ENCODE results near the gene KIF3B.

Gene KIF3B

DNA sequence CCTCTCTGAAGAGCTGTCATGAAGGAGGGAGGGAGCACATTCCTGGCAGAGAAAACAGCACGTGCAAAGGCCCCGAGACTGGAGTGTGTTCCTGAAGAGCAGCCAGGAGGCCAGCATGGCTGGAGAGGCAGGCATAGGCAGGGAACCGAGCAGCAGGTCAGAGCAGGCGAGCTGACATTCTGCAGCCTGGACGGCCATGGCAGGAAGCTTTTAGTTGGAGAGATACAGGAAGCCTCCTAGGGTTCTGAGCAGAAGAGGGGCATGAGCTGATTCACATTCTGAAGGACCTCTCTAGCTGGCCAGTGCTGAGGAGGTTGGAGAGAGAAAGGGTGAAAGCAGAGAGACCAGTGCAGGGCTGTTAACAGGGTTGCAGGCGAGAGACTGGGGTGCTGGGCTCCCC, 40.0 kb upstream of the KIF3B start:
- Histone ChIP-seq H3K4me1 (ENCODE audit: control insufficient read depth in 1 of 2, insufficient read depth in 2 of 2, low read length in 2 of 2) (peaks cover 4 to 7% of the 10 kb centered on the region in 2 experiments), H3K4me3 (ENCODE audit: low read depth, low read length) (no peak overlapping the region), H3K27ac (ENCODE audit: low read depth, low read length) (no peak overlapping the region), H2BK12ac (ENCODE audit: low read length) (no peak overlapping the region), H2AK5ac (ENCODE audit: low read length) (no peak overlapping the region), H2BK120ac (ENCODE audit: insufficient read depth, low read length, poor library complexity) (no peak overlapping the region), H3K23ac (ENCODE audit: low read length) (no peak overlapping the region), H3K27me3 (ENCODE audit: insufficient read depth, low read length) (no peaks in the 10 kb centered on the region), H2AFZ (ENCODE audit: insufficient read depth, low read length, poor library complexity) (no peak overlapping the region), H4K12ac (ENCODE audit: low read depth, low read length) (no peak overlapping the region), H3K18ac (ENCODE audit: low read length) (no peak overlapping the region), H3K79me1 (ENCODE audit: low read length) (peaks cover 4% of the 10 kb centered on the region), H3K4ac (ENCODE audit: low read depth, low read length) (no peak overlapping the region), H4K8ac (ENCODE audit: low read depth, low read length) (no peak overlapping the region), H3K9ac (ENCODE audit: low read length) (no peak overlapping the region), H2BK5ac (ENCODE audit: low read depth, low read length, poor library complexity) (no peak overlapping the region), H3K4me2 (ENCODE audit: low read length) (no peak overlapping the region), H4K91ac (ENCODE audit: low read depth, low read length) (no peak overlapping the region), H3K9me3 (ENCODE audit: insufficient read depth, low read depth, low read length) (peaks cover 2% of the 10 kb centered on the region), H3K79me2 (ENCODE audit: control insufficient read depth, insufficient read depth, low read length, poor library complexity) (no peaks in the 10 kb centered on the region), H3K36me3 (ENCODE audit: control insufficient read depth in 1 of 2, insufficient read depth in 2 of 2, low read length in 2 of 2) (peaks cover 31 to 32% of the 10 kb centered on the region in 2 experiments), H3K14ac (ENCODE audit: low read length) (no peak overlapping the region)
- no CpG with 5 or more reads among the region's 6 CpGs for WGBS (ENCODE audit: extremely low coverage, insufficient coverage, insufficient read length)
- DNase-seq = no peak

GRCh38 chr20:32238483-32239425, 38.7 kb upstream of the KIF3B start:
- Histone ChIP-seq H3K27ac (ENCODE audit: low read depth, low read length) (no peak overlapping the region), H3K79me2 (ENCODE audit: control insufficient read depth, insufficient read depth, low read length, poor library complexity) (no peaks in the 10 kb centered on the region), H2BK12ac (ENCODE audit: low read length) (peak overlapping the region; percentile 28), H3K23ac (ENCODE audit: low read length) (no peak overlapping the region), H3K9ac (ENCODE audit: low read length) (no peak overlapping the region), H4K91ac (ENCODE audit: low read depth, low read length) (no peak overlapping the region), H2AFZ (ENCODE audit: insufficient read depth, low read length, poor library complexity) (no peak overlapping the region), H3K14ac (ENCODE audit: low read length) (no peak overlapping the region), H3K4me2 (ENCODE audit: low read length) (no peak overlapping the region), H4K12ac (ENCODE audit: low read depth, low read length) (no peak overlapping the region), H3K4ac (ENCODE audit: low read depth, low read length) (no peak overlapping the region), H3K18ac (ENCODE audit: low read length) (no peak overlapping the region), H3K27me3 (ENCODE audit: insufficient read depth, low read length) (no peaks in the 10 kb centered on the region), H3K4me3 (ENCODE audit: low read depth, low read length) (no peak overlapping the region), H4K8ac (ENCODE audit: low read depth, low read length) (no peak overlapping the region), H2AK5ac (ENCODE audit: low read length) (peak overlapping the region; percentile 71), H2BK120ac (ENCODE audit: insufficient read depth, low read length, poor library complexity) (no peak overlapping the region), H3K4me1 (ENCODE audit: control insufficient read depth in 1 of 2, insufficient read depth in 2 of 2, low read length in 2 of 2) (peaks cover 4 to 7% of the 10 kb centered on the region in 2 experiments), H3K79me1 (ENCODE audit: low read length) (peaks cover 4% of the 10 kb centered on the region), H3K9me3 (ENCODE audit: insufficient read depth, low read depth, low read length) (peaks cover 2% of the 10 kb centered on the region), H3K36me3 (ENCODE audit: control insufficient read depth in 1 of 2, insufficient read depth in 2 of 2, low read length in 2 of 2) (peaks cover 18 to 21% of the 10 kb centered on the region in 2 experiments), H2BK5ac (ENCODE audit: low read depth, low read length, poor library complexity) (no peak overlapping the region)
- WGBS (ENCODE audit: extremely low coverage, insufficient coverage, insufficient read length) = 100% methylated on average over 1 of the region's 9 CpGs
- no peak for DNase-seq

DNA sequence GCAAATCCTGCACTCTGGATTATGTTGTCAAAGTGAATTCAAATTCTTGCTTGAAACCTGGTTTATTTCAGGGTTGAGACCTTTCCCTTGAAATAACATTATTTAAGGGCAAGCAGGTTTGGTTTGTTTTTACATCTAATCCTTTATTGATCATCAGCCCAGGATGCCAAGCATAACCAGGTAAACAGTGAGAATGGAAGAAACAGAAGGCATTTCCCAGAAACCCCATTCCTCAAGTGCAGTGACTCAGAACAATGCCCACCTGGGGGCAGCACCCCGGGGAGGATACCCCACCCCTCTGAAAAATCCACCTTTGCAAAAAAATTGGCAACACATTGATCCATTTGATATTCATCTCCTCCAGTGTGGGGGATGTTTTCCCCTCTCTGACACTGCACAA, 37.2 kb upstream of the KIF3B start:
- Histone ChIP-seq H2BK120ac (ENCODE audit: insufficient read depth, low read length, poor library complexity) (no peak overlapping the region), H3K79me1 (ENCODE audit: low read length) (peaks cover 4% of the 10 kb centered on the region), H3K14ac (ENCODE audit: low read length) (no peak overlapping the region), H3K4me2 (ENCODE audit: low read length) (peak overlapping the region; percentile 33), H2AFZ (ENCODE audit: insufficient read depth, low read length, poor library complexity) (no peak overlapping the region), H3K4me3 (ENCODE audit: low read depth, low read length) (no peak overlapping the region), H3K4ac (ENCODE audit: low read depth, low read length) (no peak overlapping the region), H3K23ac (ENCODE audit: low read length) (no peak overlapping the region), H4K91ac (ENCODE audit: low read depth, low read length) (no peak overlapping the region), H2BK12ac (ENCODE audit: low read length) (no peak overlapping the region), H3K36me3 (ENCODE audit: control insufficient read depth in 1 of 2, insufficient read depth in 2 of 2, low read length in 2 of 2) (peaks cover 6 to 7% of the 10 kb centered on the region in 2 experiments), H3K9ac (ENCODE audit: low read length) (no peak overlapping the region), H3K79me2 (ENCODE audit: control insufficient read depth, insufficient read depth, low read length, poor library complexity) (no peaks in the 10 kb centered on the region), H4K12ac (ENCODE audit: low read depth, low read length) (no peak overlapping the region), H2BK5ac (ENCODE audit: low read depth, low read length, poor library complexity) (no peak overlapping the region), H3K9me3 (ENCODE audit: insufficient read depth, low read depth, low read length) (peaks cover 2% of the 10 kb centered on the region), H3K27ac (ENCODE audit: low read depth, low read length) (peak overlapping the region; percentile 42), H2AK5ac (ENCODE audit: low read length) (no peak overlapping the region), H4K8ac (ENCODE audit: low read depth, low read length) (no peak overlapping the region), H3K18ac (ENCODE audit: low read length) (no peak overlapping the region), H3K4me1 (ENCODE audit: control insufficient read depth in 1 of 2, insufficient read depth in 2 of 2, low read length in 2 of 2) (peaks cover 4 to 7% of the 10 kb centered on the region in 2 experiments), H3K27me3 (ENCODE audit: insufficient read depth, low read length) (no peaks in the 10 kb centered on the region)
- DNase-seq = no peak
- no CpG with 5 or more reads among the region's 1 CpG for WGBS (ENCODE audit: extremely low coverage, insufficient coverage, insufficient read length)

DNA sequence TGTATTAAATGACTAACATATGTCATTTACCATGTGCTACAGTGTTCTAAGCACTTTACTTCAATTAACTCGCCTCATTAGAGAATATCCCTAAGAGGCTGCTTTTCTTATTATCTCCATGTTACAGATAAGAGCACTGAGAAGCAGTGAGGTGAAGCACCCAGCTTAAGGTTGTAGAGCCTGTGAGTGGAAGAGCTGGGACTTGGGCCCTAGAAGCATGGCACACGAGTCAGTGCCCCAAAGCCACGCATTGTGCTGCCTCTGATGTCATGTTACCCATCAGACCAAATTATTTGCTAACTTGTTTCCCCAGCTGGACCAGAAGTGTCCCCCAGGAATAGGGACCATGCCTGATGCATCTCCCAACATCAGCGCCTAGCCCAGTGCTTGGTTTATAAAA, 35.6 kb upstream of the KIF3B start:
- Histone ChIP-seq H3K4me3 (ENCODE audit: low read depth, low read length) (no peak overlapping the region), H2BK120ac (ENCODE audit: insufficient read depth, low read length, poor library complexity) (no peak overlapping the region), H3K14ac (ENCODE audit: low read length) (no peak overlapping the region), H2AFZ (ENCODE audit: insufficient read depth, low read length, poor library complexity) (no peak overlapping the region), H3K27ac (ENCODE audit: low read depth, low read length) (no peak overlapping the region), H3K79me1 (ENCODE audit: low read length) (peaks cover 4% of the 10 kb centered on the region), H3K9me3 (ENCODE audit: insufficient read depth, low read depth, low read length) (no peaks in the 10 kb centered on the region), H3K4me2 (ENCODE audit: low read length) (no peak overlapping the region), H3K79me2 (ENCODE audit: control insufficient read depth, insufficient read depth, low read length, poor library complexity) (no peaks in the 10 kb centered on the region), H4K12ac (ENCODE audit: low read depth, low read length) (no peak overlapping the region), H3K9ac (ENCODE audit: low read length) (no peak overlapping the region), H2BK12ac (ENCODE audit: low read length) (no peak overlapping the region), H4K91ac (ENCODE audit: low read depth, low read length) (no peak overlapping the region), H3K23ac (ENCODE audit: low read length) (no peak overlapping the region), H2BK5ac (ENCODE audit: low read depth, low read length, poor library complexity) (no peak overlapping the region), H3K4ac (ENCODE audit: low read depth, low read length) (no peak overlapping the region), H3K36me3 (ENCODE audit: control insufficient read depth in 1 of 2, insufficient read depth in 2 of 2, low read length in 2 of 2) (peaks cover 0 to 4% of the 10 kb centered on the region in 2 experiments), H3K27me3 (ENCODE audit: insufficient read depth, low read length) (no peaks in the 10 kb centered on the region), H2AK5ac (ENCODE audit: low read length) (no peak overlapping the region), H3K18ac (ENCODE audit: low read length) (no peak overlapping the region), H4K8ac (ENCODE audit: low read depth, low read length) (no peak overlapping the region), H3K4me1 (ENCODE audit: control insufficient read depth in 1 of 2, insufficient read depth in 2 of 2, low read length in 2 of 2) (peaks cover 4 to 7% of the 10 kb centered on the region in 2 experiments)
- DNase-seq = no peak
- WGBS (ENCODE audit: extremely low coverage, insufficient coverage, insufficient read length) = no CpG with 5 or more reads among the region's 4 CpGs
